Activated naive CD4-positive, alpha-beta T cell treated with anti-CD3 and anti-CD28 coated beads, Interleukin-2, amount 50 U/mL, for 16 hours (primary cell): ENCODE data around the gene OVOL2.

ENCODE experiments used
- DNase-seq: peaks from one replicate; pipeline ENCODE4 v3.0.0-alpha.2; 2020

OVOL2 gene

GRCh38 chr20:18011482-18011881, 46.2 kb downstream of the OVOL2 start:
- DNase-seq: no peak

GRCh38 chr20:18009116-18009515, 48.6 kb downstream of the OVOL2 start:
- no peak for DNase-seq

GRCh38 chr20:18007534-18008292, 50.0 kb downstream of the OVOL2 start:
- no peak for DNase-seq

- no peak for DNase-seq
These were observed 51.0 kb downstream of the OVOL2 start for GRCh38 chr20:18006684-18007083.

GRCh38 chr20:18005990-18006364, 51.7 kb downstream of the OVOL2 start:
- DNase-seq: no peak

- DNase-seq: no peak
These were observed 52.3 kb downstream of the OVOL2 start for GRCh38 chr20:18005170-18005989.

- DNase-seq: no peak
These were observed 53.2 kb downstream of the OVOL2 start for GRCh38 chr20:18004384-18005031.

GRCh38 chr20:18003897-18004296, 53.8 kb downstream of the OVOL2 start:
- DNase-seq: no peak

- DNase-seq: no peak
These were observed 56.4 kb downstream of the OVOL2 start for GRCh38 chr20:18001131-18001921.

- DNase-seq: no peak
These were observed 58.1 kb downstream of the OVOL2 start for GRCh38 chr20:17999566-17999965.

GRCh38 chr20:17998446-17998845, 59.3 kb downstream of the OVOL2 start:
- no peak for DNase-seq

GRCh38 chr20:17995967-17996819, 61.5 kb downstream of the OVOL2 start:
- peak; percentile 22 for DNase-seq

- no peak for DNase-seq
These were observed 64.2 kb downstream of the OVOL2 start for GRCh38 chr20:17993546-17993945.

GRCh38 chr20:17992847-17993513, 64.7 kb downstream of the OVOL2 start:
- DNase-seq: no peak

- DNase-seq: peak; percentile 22
These were observed 65.5 kb downstream of the OVOL2 start for GRCh38 chr20:17992224-17992637.

- no peak for DNase-seq
These were observed 67.3 kb downstream of the OVOL2 start for GRCh38 chr20:17990278-17990972.

- DNase-seq: no peak
These were observed 69.7 kb downstream of the OVOL2 start for GRCh38 chr20:17987988-17988387.

- no peak for DNase-seq
These were observed 72.2 kb downstream of the OVOL2 start for GRCh38 chr20:17985388-17986018.

- DNase-seq: no peak
These were observed 81.4 kb downstream of the OVOL2 start for GRCh38 chr20:17976305-17976704.
